Endodermal cell (in vitro differentiated cells): Measurements from ENCODE around the gene SLIT3. TPM values are rescaled to one million over a fixed set of nuclear protein-coding genes. Genes with fewer than 3 reads are reported as not detected.

Experiments used
- DNase-seq: peaks from one replicate; pipeline ENCODE4 v3.0.0-alpha.2; 2017
- H3K27ac ChIP-seq: 2 replicates; pipeline ENCODE4 v1.5.1; 2013; ENCODE audit warnings: mild to moderate bottlenecking, low read depth, low read length, moderate library complexity
- H3K27me3 ChIP-seq: 2 replicates; pipeline ENCODE4 v1.6.1; 2013; ENCODE audit warnings: mild to moderate bottlenecking, low read length, moderate library complexity; ENCODE audit not compliant: insufficient read depth, control insufficient read depth, poor library complexity, severe bottlenecking
- H3K36me3 ChIP-seq: 2 replicates; pipeline ENCODE4 v1.7.0; 2013; ENCODE audit warnings: mild to moderate bottlenecking, low read length, moderate library complexity; ENCODE audit not compliant: control insufficient read depth, insufficient read depth
- H3K4me1 ChIP-seq: one replicate; pipeline ENCODE4 v1.7.0; 2013; ENCODE audit warnings: low read length; ENCODE audit not compliant: control insufficient read depth, insufficient read depth
- H3K4me3 ChIP-seq: 2 replicates; pipeline ENCODE4 v1.5.1; 2013; ENCODE audit warnings: mild to moderate bottlenecking, low read length, moderate library complexity
- H3K9ac ChIP-seq: 2 replicates; pipeline ENCODE4 v1.6.1; 2013; ENCODE audit warnings: mild to moderate bottlenecking, low read length, moderate library complexity; ENCODE audit not compliant: poor library complexity, severe bottlenecking; ENCODE audit errors: extremely low read depth
- H3K9me3 ChIP-seq: 2 replicates; pipeline ENCODE4 v1.6.1; 2013; ENCODE audit warnings: mild to moderate bottlenecking, low read length, moderate library complexity; ENCODE audit not compliant: control insufficient read depth
- H3K27ac Mint-ChIP-seq: 2 replicates; pipeline ENCODE4 v1.8.0; 2020; ENCODE audit warnings: mixed read lengths
- H3K27me3 Mint-ChIP-seq: 2 replicates; pipeline ENCODE4 v1.8.0; 2021; ENCODE audit warnings: mild to moderate bottlenecking, mixed read lengths; ENCODE audit not compliant: insufficient read depth
- H3K36me3 Mint-ChIP-seq: 2 replicates; pipeline ENCODE4 v1.8.0; 2020; ENCODE audit warnings: low read depth, mixed read lengths
- H3K4me1 Mint-ChIP-seq: 2 replicates; pipeline ENCODE4 v1.8.0; 2020; ENCODE audit warnings: mixed read lengths
- H3K4me3 Mint-ChIP-seq: 2 replicates; pipeline ENCODE4 v1.8.0; 2020; ENCODE audit warnings: mild to moderate bottlenecking, moderate library complexity, mixed read lengths
- H3K9me3 Mint-ChIP-seq: 2 replicates; pipeline ENCODE4 v1.8.0; 2020; ENCODE audit warnings: mild to moderate bottlenecking, mixed read lengths
- WGBS, 2 experiments: methylation state at CpG; one replicate each; pipeline versions ENCODE4 v1.1.5 to v1.1.7; 2013; ENCODE audit warnings: missing lambda C conversion rate in 2 of 2, mixed read lengths in 1 of 2; ENCODE audit not compliant: insufficient coverage in 1 of 2, insufficient read length in 1 of 2; 5-methylcytosine and 5-hydroxymethylcytosine counted together
- total RNA-seq, 2 donors: library from RNA; stranded (reverse); fragmentation: NEBNext Ultra II Directional in 1 of 2; extraction: Animal tissue kit (Norgen Biotek cat#: 25700) in 1 of 2; gene quantifications; 2 replicates in 1 of 2; 3 replicates in 1 of 2; pipeline ENCODE4 v1.2.1, GENCODE V29; 2021
- TF ChIP-seq, protein P1 (sequence below): fragments of 200-600 bp; sonication (generic); conservative IDR thresholded peaks from 2 replicates; pipeline ENCODE4 v1.5.0; 2021; ENCODE audit warnings: antibody characterized with exemption, mild to moderate bottlenecking

The SLIT3 gene
- total RNA-seq, 2 donors from 2014 or later = 2.5 to 3.4 TPM

DNA sequence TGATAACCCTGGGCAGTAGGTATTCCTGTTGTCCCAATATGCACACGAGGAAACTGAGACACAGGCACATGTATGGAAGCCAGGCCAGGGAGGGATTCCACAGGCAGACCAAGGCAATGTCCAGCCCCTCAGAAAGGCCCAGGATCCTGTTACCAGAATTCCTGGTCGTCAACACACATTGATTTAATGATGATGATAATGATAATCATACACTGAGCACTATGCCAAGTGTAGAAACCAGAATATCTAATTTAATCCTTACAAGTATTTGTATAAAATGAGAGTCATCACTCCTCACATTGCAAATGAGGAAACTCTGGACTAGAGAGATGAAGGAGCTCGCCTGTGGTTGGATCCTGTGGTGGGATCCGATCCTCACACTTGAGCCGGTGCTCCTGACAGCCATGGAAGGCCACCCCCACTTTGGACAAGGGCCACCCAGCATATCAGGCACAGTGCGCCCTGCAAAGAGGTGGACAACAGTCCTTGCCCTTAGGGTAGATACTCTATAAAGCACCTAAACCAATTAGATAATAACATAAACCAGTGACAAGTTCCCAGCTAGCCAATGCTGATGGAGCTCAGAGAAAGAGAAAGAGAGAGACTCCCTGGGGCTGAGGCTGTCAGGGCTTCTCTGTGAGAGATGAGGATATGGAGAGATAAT lies 185.3 kb downstream of the SLIT3 start:
- DNase-seq = no peak
- H3K27me3 Mint-ChIP-seq = no peaks in the 10 kb centered on the region
- no peaks in the 10 kb centered on the region for H3K27me3 ChIP-seq

DNA sequence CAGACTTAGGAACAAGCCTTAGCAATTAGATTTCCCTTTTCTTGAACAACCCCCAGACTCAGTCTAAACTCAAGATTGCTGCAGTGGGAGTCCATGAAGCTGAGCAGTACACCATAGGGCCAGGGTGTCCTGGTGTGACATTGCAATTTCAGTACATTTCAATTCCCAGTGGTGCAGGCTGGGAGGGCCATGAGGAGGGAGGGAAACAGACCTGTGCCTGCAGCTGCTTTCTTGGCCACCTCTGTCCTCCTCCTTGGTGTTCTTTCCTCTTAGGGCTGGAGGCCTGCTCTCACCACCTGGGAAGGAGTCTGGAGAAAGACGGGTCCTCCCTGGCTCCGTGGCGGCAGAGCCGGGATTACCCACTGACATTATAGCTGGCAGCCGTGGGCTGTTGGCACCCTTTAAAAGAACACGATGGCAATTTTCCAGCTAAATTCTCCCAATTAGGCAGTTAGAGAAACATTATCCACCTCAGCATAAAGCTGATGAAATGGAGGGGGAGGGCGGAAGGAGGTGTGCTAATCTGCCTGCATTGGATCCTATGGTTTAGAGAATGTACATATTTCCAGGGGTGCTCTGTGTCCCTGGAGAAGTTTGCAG lies 186.4 kb downstream of the SLIT3 start:
- H3K27me3 Mint-ChIP-seq = peaks cover 2% of the 10 kb centered on the region
- no peaks in the 10 kb centered on the region for H3K36me3 ChIP-seq
- H3K9ac ChIP-seq = no peak overlapping the region
- H3K9me3 Mint-ChIP-seq = peaks cover 8% of the 10 kb centered on the region
- H3K4me3 Mint-ChIP-seq = no peak overlapping the region
- no peak overlapping the region for H3K27ac ChIP-seq
- TF ChIP-seq, protein P1, sequence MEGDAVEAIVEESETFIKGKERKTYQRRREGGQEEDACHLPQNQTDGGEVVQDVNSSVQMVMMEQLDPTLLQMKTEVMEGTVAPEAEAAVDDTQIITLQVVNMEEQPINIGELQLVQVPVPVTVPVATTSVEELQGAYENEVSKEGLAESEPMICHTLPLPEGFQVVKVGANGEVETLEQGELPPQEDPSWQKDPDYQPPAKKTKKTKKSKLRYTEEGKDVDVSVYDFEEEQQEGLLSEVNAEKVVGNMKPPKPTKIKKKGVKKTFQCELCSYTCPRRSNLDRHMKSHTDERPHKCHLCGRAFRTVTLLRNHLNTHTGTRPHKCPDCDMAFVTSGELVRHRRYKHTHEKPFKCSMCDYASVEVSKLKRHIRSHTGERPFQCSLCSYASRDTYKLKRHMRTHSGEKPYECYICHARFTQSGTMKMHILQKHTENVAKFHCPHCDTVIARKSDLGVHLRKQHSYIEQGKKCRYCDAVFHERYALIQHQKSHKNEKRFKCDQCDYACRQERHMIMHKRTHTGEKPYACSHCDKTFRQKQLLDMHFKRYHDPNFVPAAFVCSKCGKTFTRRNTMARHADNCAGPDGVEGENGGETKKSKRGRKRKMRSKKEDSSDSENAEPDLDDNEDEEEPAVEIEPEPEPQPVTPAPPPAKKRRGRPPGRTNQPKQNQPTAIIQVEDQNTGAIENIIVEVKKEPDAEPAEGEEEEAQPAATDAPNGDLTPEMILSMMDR = no peak
- no peak for DNase-seq
- 95 to 96% methylated on average over 7 of the region's 7 CpGs for WGBS, 2 experiments
- no peaks in the 10 kb centered on the region for H3K9me3 ChIP-seq
- H3K36me3 Mint-ChIP-seq = no peaks in the 10 kb centered on the region
- H3K27me3 ChIP-seq = no peaks in the 10 kb centered on the region
- peaks cover 4% of the 10 kb centered on the region for H3K4me1 ChIP-seq
- H3K4me1 Mint-ChIP-seq = peaks cover 11% of the 10 kb centered on the region
- no peak overlapping the region for H3K4me3 ChIP-seq
- H3K27ac Mint-ChIP-seq = no peak overlapping the region

More for the DNA sequence above, 185.3 kb downstream of the SLIT3 start:
- TF ChIP-seq, protein P1 = no peak
- peaks cover 12% of the 10 kb centered on the region for H3K4me1 Mint-ChIP-seq
- H3K9ac ChIP-seq = no peak overlapping the region
- H3K9me3 ChIP-seq = no peaks in the 10 kb centered on the region
- no peak overlapping the region for H3K4me3 ChIP-seq
- no peaks in the 10 kb centered on the region for H3K36me3 Mint-ChIP-seq
- no peak overlapping the region for H3K27ac ChIP-seq
- H3K36me3 ChIP-seq = no peaks in the 10 kb centered on the region
- 94 to 100% methylated on average over 1 to 6 of the region's 6 CpGs for WGBS, 2 experiments
- no peak overlapping the region for H3K27ac Mint-ChIP-seq
- peaks cover 8% of the 10 kb centered on the region for H3K4me1 ChIP-seq
- H3K9me3 Mint-ChIP-seq = peaks cover 6% of the 10 kb centered on the region
- H3K4me3 Mint-ChIP-seq = no peak overlapping the region

DNA sequence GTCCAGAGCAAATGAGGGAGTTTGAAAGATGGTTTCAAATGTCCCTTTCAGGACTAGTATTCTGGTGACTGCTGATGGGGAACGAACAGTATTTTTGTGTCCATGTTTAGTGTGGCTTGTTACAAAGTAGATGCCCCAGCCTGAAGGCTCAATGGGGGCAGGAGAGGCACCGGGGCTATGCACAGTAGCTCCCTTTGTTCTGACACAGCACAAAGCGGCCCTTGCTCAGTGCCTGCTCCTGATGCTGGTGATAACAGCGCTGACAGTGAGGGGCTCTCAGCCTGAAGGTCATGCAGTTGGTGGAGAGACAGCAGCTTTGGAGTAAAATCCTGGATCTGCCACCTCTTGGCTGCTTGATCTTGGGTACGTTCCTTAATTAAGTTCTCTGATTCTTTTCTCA lies 188.9 kb downstream of the SLIT3 start:
- no peak overlapping the region for H3K9ac ChIP-seq
- no peak overlapping the region for H3K27ac Mint-ChIP-seq
- WGBS, 2 experiments = 90 to 94% methylated on average over 3 to 5 of the region's 5 CpGs
- H3K9me3 ChIP-seq = no peaks in the 10 kb centered on the region
- peaks cover 12% of the 10 kb centered on the region for H3K27me3 Mint-ChIP-seq
- no peaks in the 10 kb centered on the region for H3K4me1 ChIP-seq
- no peak overlapping the region for H3K27ac ChIP-seq
- TF ChIP-seq, protein P1 = no peak
- H3K36me3 ChIP-seq = no peaks in the 10 kb centered on the region
- no peak for DNase-seq
- no peak overlapping the region for H3K4me3 Mint-ChIP-seq
- H3K4me1 Mint-ChIP-seq = peaks cover 5% of the 10 kb centered on the region
- peaks cover 14% of the 10 kb centered on the region for H3K9me3 Mint-ChIP-seq
- no peaks in the 10 kb centered on the region for H3K36me3 Mint-ChIP-seq
- H3K4me3 ChIP-seq = no peak overlapping the region
- H3K27me3 ChIP-seq = no peaks in the 10 kb centered on the region
